SH-SY5Y (cell line): ENCODE data around the gene CD83.

Experiments
- GATA2 ChIP-seq: IDR thresholded peaks from 2 replicates; pipeline ENCODE4 v1.6.1; 2011; ENCODE audit warnings: mild to moderate bottlenecking, low read depth, low read length
- GATA3 ChIP-seq: IDR thresholded peaks from 2 replicates; pipeline ENCODE4 v1.6.1; 2011; ENCODE audit warnings: low read depth, mild to moderate bottlenecking, low read length, moderate library complexity

Gene CD83

GRCh38 chr6:14128012-14128411 lies 10.4 kb downstream of the CD83 start:
- no peak for TF ChIP-seq GATA3
- no peak for TF ChIP-seq GATA2

GRCh38 chr6:14128746-14129145 lies 11.2 kb downstream of the CD83 start:
- TF ChIP-seq GATA3 (no peak), GATA2 (no peak)

- no peak for TF ChIP-seq GATA2
- no peak for TF ChIP-seq GATA3
Observed at GRCh38 chr6:14129575-14129974, 12.0 kb downstream of the CD83 start.

GRCh38 chr6:14130435-14131075 lies 13.0 kb downstream of the CD83 start:
- TF ChIP-seq GATA3 (no peak), GATA2 (no peak)

GRCh38 chr6:14131579-14131978 lies 14.0 kb downstream of the CD83 start:
- TF ChIP-seq GATA2 (no peak), GATA3 (no peak)

GRCh38 chr6:14132244-14132920 lies 14.8 kb downstream of the CD83 start:
- TF ChIP-seq GATA2 = no peak
- TF ChIP-seq GATA3 = no peak

- TF ChIP-seq GATA3 (no peak), GATA2 (no peak)
Observed at GRCh38 chr6:14132921-14133275, 15.3 kb downstream of the CD83 start.

- TF ChIP-seq GATA2 (no peak), GATA3 (no peak)
Observed at GRCh38 chr6:14134211-14134910, 16.8 kb downstream of the CD83 start.

GRCh38 chr6:14135893-14136539 lies 18.4 kb downstream of the CD83 start:
- TF ChIP-seq GATA3 (no peak), GATA2 (no peak)

- TF ChIP-seq GATA3 = no peak
- no peak for TF ChIP-seq GATA2
Observed at GRCh38 chr6:14138701-14139215, 21.2 kb downstream of the CD83 start.

GRCh38 chr6:14141351-14142062 lies 23.9 kb downstream of the CD83 start:
- TF ChIP-seq GATA3 = no peak
- TF ChIP-seq GATA2 = no peak

- no peak for TF ChIP-seq GATA2
- TF ChIP-seq GATA3 = no peak
Observed at GRCh38 chr6:14142063-14142450, 24.5 kb downstream of the CD83 start.

- no peak for TF ChIP-seq GATA2
- no peak for TF ChIP-seq GATA3
Observed at GRCh38 chr6:14142511-14143223, 25.1 kb downstream of the CD83 start.
